Progenitor cell of endocrine pancreas (in vitro differentiated cells): Measurements from ENCODE around the gene ADAMTSL1. TPM values are rescaled to one million over a fixed set of nuclear protein-coding genes. Genes with fewer than 3 reads are reported as not detected.

ENCODE experiments used
- DNase-seq: peaks from one replicate; pipeline ENCODE4 v3.0.0; 2021; ENCODE audit warnings: low spot score; ENCODE audit not compliant: unreplicated experiment
- H3K27ac Mint-ChIP-seq: 2 replicates; pipeline ENCODE4 v1.8.0; 2021; ENCODE audit warnings: mild to moderate bottlenecking, moderate library complexity, mixed read lengths
- H3K27me3 Mint-ChIP-seq: 2 replicates; pipeline ENCODE4 v1.8.0; 2021; ENCODE audit warnings: mixed read lengths
- H3K36me3 Mint-ChIP-seq: 2 replicates; pipeline ENCODE4 v1.8.0; 2022; ENCODE audit warnings: mixed read lengths; ENCODE audit not compliant: insufficient read depth
- H3K4me1 Mint-ChIP-seq: 2 replicates; pipeline ENCODE4 v1.8.0; 2021; ENCODE audit warnings: low read depth, mixed read lengths
- H3K4me3 Mint-ChIP-seq: 2 replicates; pipeline ENCODE4 v1.8.0; 2021; ENCODE audit warnings: low read depth, mild to moderate bottlenecking, moderate library complexity, mixed read lengths
- H3K9me3 Mint-ChIP-seq: 2 replicates; pipeline ENCODE4 v1.8.0; 2021; ENCODE audit warnings: low read depth, mixed read lengths
- total RNA-seq: library from RNA; stranded (reverse); gene quantifications from 2 replicates; pipeline ENCODE4 v1.2.1, GENCODE V29; 2021
- TF ChIP-seq, protein P1 (sequence below): fragments of 200-600 bp; sonication (generic); IDR thresholded peaks from one replicate; pipeline ENCODE4 v1.5.0; 2021; ENCODE audit warnings: antibody characterized with exemption, mild to moderate bottlenecking; ENCODE audit not compliant: unreplicated experiment

Gene ADAMTSL1
- total RNA-seq, 1 donor from 2014 or later = 2.1 TPM

DNA sequence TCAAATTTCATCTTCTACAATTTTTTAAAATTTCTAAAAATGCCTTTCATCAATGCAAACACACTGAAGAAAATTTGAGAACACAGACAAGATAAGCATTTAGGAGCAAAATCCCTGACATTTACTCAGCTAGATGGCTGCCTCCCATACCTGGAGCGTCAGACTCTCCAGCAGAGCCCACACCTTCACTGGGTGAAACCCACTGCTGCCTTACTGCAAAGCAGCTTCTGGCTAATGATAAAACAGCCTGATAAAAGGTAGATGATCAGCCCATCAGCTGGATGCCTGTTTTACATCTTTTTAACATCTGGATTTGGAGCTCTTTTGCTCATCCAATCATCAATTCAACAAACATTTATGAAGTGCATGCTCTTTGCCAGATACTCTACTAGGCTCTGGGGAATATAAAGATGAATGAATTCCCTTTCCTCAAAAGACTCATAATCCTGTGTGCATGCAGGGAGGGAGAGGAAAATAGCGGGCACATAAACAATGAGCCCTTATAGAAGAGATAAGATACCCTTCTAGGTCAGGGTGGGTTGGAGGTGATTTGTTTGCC lies 287.9 kb downstream of the ADAMTSL1 start:
- H3K27ac Mint-ChIP-seq = no peak overlapping the region
- no peaks in the 10 kb centered on the region for H3K36me3 Mint-ChIP-seq
- H3K9me3 Mint-ChIP-seq = no peaks in the 10 kb centered on the region
- TF ChIP-seq, protein P1, sequence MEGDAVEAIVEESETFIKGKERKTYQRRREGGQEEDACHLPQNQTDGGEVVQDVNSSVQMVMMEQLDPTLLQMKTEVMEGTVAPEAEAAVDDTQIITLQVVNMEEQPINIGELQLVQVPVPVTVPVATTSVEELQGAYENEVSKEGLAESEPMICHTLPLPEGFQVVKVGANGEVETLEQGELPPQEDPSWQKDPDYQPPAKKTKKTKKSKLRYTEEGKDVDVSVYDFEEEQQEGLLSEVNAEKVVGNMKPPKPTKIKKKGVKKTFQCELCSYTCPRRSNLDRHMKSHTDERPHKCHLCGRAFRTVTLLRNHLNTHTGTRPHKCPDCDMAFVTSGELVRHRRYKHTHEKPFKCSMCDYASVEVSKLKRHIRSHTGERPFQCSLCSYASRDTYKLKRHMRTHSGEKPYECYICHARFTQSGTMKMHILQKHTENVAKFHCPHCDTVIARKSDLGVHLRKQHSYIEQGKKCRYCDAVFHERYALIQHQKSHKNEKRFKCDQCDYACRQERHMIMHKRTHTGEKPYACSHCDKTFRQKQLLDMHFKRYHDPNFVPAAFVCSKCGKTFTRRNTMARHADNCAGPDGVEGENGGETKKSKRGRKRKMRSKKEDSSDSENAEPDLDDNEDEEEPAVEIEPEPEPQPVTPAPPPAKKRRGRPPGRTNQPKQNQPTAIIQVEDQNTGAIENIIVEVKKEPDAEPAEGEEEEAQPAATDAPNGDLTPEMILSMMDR = no peak
- DNase-seq = no peak
- no peaks in the 10 kb centered on the region for H3K27me3 Mint-ChIP-seq
- no peak overlapping the region for H3K4me3 Mint-ChIP-seq
- peaks cover 41% of the 10 kb centered on the region for H3K4me1 Mint-ChIP-seq

DNA sequence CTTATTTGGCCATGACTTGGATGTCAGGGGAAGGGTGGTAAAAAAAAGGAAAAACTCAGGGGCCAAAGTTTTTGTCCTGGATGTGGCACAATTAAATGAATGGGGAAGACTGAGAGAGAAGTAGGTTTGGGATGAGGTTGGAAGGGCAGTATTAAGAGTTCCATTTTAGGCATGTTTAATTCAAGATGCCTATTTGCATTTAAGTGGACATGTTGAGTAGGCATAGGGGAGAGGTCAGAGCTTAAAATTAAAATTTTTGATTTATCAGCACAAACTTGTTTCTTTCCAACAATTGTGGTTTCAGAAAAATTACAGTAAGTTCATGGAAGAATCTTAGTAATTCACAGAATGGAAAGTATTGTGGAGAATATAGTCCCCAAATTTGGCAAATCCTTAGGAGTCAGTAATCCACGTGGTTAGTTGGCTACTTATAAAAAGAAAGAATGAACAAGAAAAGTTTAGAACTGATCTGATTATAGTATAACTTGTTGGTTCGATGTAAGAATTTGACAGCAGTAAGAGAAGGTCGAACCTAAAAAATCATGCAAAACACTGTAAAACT lies 293.1 kb downstream of the ADAMTSL1 start:
- DNase-seq = no peak
- no peak overlapping the region for H3K27ac Mint-ChIP-seq
- TF ChIP-seq, protein P1 = no peak
- H3K36me3 Mint-ChIP-seq = no peaks in the 10 kb centered on the region
- peaks cover 9% of the 10 kb centered on the region for H3K27me3 Mint-ChIP-seq
- H3K9me3 Mint-ChIP-seq = no peaks in the 10 kb centered on the region
- peaks cover 12% of the 10 kb centered on the region for H3K4me1 Mint-ChIP-seq
- H3K4me3 Mint-ChIP-seq = no peak overlapping the region

DNA sequence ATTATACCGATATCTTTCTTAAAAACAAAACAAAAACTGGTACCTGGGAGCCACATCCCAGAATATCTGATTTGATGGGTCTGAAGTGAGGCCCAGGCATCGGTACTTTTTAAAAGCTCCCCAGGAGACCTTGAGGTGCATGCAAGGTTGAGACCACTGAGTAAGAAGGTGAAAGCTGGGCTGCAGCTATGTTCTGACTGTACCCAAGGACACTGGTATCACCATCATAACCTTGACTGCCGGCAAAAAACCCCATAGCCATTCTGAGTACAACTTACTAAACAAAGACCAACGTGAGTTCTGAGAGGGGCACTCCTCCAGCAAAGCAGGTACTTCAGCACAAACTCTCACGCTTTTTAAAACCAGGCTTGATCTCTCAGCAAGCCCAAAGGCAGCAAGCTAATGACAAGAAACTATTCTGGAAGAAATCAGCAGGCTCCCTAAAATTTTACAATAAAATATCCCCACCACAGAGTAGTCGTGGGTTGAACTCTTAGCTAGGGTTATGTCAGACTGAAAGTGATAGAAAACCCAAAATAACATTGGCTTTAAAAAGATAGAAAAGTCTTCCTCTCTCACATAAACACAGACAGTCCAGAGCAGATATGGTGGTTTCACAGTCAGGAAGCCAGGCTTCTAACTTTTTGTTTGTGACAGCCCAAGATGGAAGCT lies 295.1 kb downstream of the ADAMTSL1 start:
- no peak overlapping the region for H3K4me3 Mint-ChIP-seq
- TF ChIP-seq, protein P1 = no peak
- H3K27ac Mint-ChIP-seq = no peak overlapping the region
- DNase-seq = no peak
- H3K9me3 Mint-ChIP-seq = no peaks in the 10 kb centered on the region
- no peaks in the 10 kb centered on the region for H3K36me3 Mint-ChIP-seq
- peaks cover 9% of the 10 kb centered on the region for H3K27me3 Mint-ChIP-seq
- H3K4me1 Mint-ChIP-seq = peaks cover 6% of the 10 kb centered on the region

DNA sequence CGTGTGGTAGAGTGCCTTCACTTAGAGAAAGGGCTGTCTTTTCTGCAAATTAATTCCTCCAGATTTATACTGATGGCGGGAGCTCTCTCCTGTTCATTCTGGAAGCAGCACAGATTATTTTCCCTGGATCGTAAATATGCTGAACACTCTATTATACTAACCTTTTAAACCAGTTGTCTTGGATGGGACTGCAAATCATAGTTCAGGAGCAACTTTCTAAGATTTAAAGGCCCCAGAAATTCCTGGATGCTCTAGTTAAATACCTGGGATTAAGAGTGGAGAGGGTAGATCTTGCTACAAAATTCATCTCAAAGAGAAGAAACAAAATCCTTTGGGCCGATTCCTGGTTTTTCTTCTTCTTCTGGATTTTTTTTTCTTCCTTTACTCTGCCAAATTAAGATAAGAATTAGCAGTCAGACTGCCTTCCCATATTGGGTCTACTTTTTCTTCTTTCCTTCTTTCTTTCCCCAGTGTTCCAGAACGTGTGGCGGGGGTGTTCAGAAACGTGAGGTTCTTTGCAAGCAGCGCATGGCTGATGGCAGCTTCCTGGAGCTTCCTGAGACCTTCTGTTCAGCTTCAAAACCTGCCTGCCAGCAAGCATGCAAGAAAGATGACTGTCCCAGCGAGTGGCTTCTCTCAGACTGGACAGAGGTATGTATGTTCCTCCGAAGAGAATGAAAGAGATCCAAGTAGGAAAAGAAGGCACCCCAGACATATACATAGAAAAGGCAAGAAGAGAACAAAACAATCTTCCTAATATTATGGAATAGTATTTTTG lies 296.4 kb downstream of the ADAMTSL1 start:
- no peak overlapping the region for H3K27ac Mint-ChIP-seq
- no peak overlapping the region for H3K4me3 Mint-ChIP-seq
- TF ChIP-seq, protein P1 = no peak
- no peaks in the 10 kb centered on the region for H3K9me3 Mint-ChIP-seq
- DNase-seq = no peak
- H3K4me1 Mint-ChIP-seq = peaks cover 6% of the 10 kb centered on the region
- H3K36me3 Mint-ChIP-seq = no peaks in the 10 kb centered on the region
- H3K27me3 Mint-ChIP-seq = peaks cover 9% of the 10 kb centered on the region

DNA sequence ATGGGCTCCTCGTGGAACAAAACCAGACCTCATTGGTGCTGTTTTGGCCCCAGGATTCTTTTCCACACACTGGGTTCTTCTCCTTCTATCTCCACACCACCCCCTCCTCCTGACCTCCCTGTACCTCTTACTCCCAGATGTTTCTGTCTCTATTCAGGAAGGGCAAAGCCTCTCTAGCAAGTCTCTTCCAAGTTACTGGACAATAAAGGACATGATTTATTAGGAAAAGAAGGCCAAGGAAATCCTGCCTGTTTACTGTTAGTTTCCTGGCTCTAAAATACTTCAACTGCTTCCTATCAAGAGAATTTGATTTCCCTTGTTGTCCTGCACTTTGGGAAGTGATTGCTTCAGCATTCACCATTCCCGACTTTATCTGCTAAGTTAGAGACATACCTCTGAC lies 297.1 kb downstream of the ADAMTSL1 start:
- H3K4me3 Mint-ChIP-seq = no peak overlapping the region
- no peak for DNase-seq
- peak overlapping the region; percentile 35 for H3K27ac Mint-ChIP-seq
- H3K36me3 Mint-ChIP-seq = no peaks in the 10 kb centered on the region
- H3K4me1 Mint-ChIP-seq = peaks cover 8% of the 10 kb centered on the region
- TF ChIP-seq, protein P1 = no peak
- H3K27me3 Mint-ChIP-seq = peaks cover 9% of the 10 kb centered on the region
- H3K9me3 Mint-ChIP-seq = no peaks in the 10 kb centered on the region
